CD4-positive, alpha-beta T cell (primary cell): ENCODE measurements around the gene KRTAP12-4. TPM values are rescaled to one million over a fixed set of nuclear protein-coding genes. Genes with fewer than 3 reads are reported as not detected.

Source experiments
- ATAC-seq: fragments of 200-7000 bp; cut with Tn5 transposase; one replicate; pipeline ENCODE4 v1.10.0; 2022; ENCODE audit warnings: mild to moderate bottlenecking; ENCODE audit not compliant: poor library complexity
- CTCF ChIA-PET: fragments of 350-600 bp; sonication (Branson Sonifier 250); formaldehyde crosslinking; loops from one replicate; lab custom pipeline; 2021; ENCODE audit warnings: antibody characterized with exemption, inconsistent platforms; lab: Charles Lee
- POLR2A ChIA-PET: fragments of 350-600 bp; sonication (Branson Sonifier 250); formaldehyde crosslinking; loops from one replicate; lab custom pipeline; 2021; ENCODE audit warnings: antibody characterized with exemption, inconsistent platforms; lab: Charles Lee
- DNase-seq, 14 experiments: peaks; one replicate each; pipeline ENCODE4 v3.0.0-alpha.2; 2013 to 2020; ENCODE audit warnings: mixed read lengths in 2 of 14
- H3K27ac ChIP-seq, 2 donors: one replicate each; pipeline versions ENCODE4 v1.5.1 to v1.7.0; 2013; ENCODE audit warnings: low read length in 2 of 2, low read depth in 1 of 2, mild to moderate bottlenecking in 1 of 2
- H3K27me3 ChIP-seq, 2 experiments: 1 replicate in 1 of 2; 2 replicates in 1 of 2; pipeline versions ENCODE4 v1.6.1 to v1.7.0; 2013; ENCODE audit warnings: low read length in 2 of 2, control low read depth in 1 of 2, mild to moderate bottlenecking in 1 of 2, moderate library complexity in 1 of 2; ENCODE audit not compliant: insufficient read depth in 2 of 2, control insufficient read depth in 1 of 2
- H3K36me3 ChIP-seq: one replicate; pipeline ENCODE4 v1.6.1; 2013; ENCODE audit warnings: low read length, control low read depth; ENCODE audit not compliant: insufficient read depth
- H3K4me1 ChIP-seq: one replicate; pipeline ENCODE4 v1.6.1; 2013; ENCODE audit warnings: low read length, control low read depth; ENCODE audit not compliant: insufficient read depth
- H3K4me3 ChIP-seq: one replicate; pipeline ENCODE4 v1.5.1; 2013; ENCODE audit warnings: mild to moderate bottlenecking, low read length, moderate library complexity
- H3K9me3 ChIP-seq, 2 experiments: 1 replicate in 1 of 2; 2 replicates in 1 of 2; pipeline versions ENCODE4 v1.6.1 to v1.7.0; 2013; ENCODE audit warnings: low read length in 2 of 2, mild to moderate bottlenecking in 2 of 2, control low read depth in 1 of 2, moderate library complexity in 1 of 2; ENCODE audit not compliant: control insufficient read depth in 1 of 2, insufficient read depth in 1 of 2
- H3K27ac Mint-ChIP-seq: one replicate; pipeline ENCODE4 v1.8.0; 2020; ENCODE audit warnings: mixed read lengths
- H3K27me3 Mint-ChIP-seq: one replicate; pipeline ENCODE4 v1.8.0; 2021; ENCODE audit warnings: mixed read lengths
- H3K36me3 Mint-ChIP-seq: one replicate; pipeline ENCODE4 v1.8.0; 2021; ENCODE audit warnings: low read depth, mixed read lengths
- H3K4me1 Mint-ChIP-seq: one replicate; pipeline ENCODE4 v1.8.0; 2021; ENCODE audit warnings: low read depth, mixed read lengths
- H3K4me3 Mint-ChIP-seq: one replicate; pipeline ENCODE4 v1.8.0; 2020; ENCODE audit warnings: mild to moderate bottlenecking, mixed read lengths
- H3K9me3 Mint-ChIP-seq: one replicate; pipeline ENCODE4 v1.8.0; 2020; ENCODE audit warnings: mixed read lengths
- CTCF ChIP-seq: fragments of 200-600 bp; IDR thresholded peaks from one replicate; pipeline ENCODE4 v1.8.0; 2022; ENCODE audit warnings: antibody characterized with exemption, mild to moderate bottlenecking
- intact Hi-C, 2 experiments: fragments of 100-400 bp; cut with DNase I in 1 of 2; cut with micrococcal nuclease in 1 of 2; formaldehyde crosslinking; loops; one replicate each; pipeline versions ENCODE4 v1.15.1 to v1.9.0; 2023 to 2025; cut with DNase I, micrococcal nuclease
- total RNA-seq, 174 experiments: library from RNA in 2 of 174; stranded (reverse) in 2 of 174; gene quantifications; one replicate each; pipeline ENCODE4 v1.2.3 and lab custom pipeline; 2021 to 2026

Gene KRTAP12-4
- total RNA-seq, 2 experiments from 2014 or later: not detected

- POLR2A ChIA-PET: interaction anchor here (1.8 to 2.1 kb wide), 3 partner anchors 8 to 52 kb away, joined by 7 to 40 read pairs (median 18); partner anchors contain the start of genes KRTAP12-2 and TSPEAR
These were observed 4.6 kb upstream of the KRTAP12-4 start for GRCh38 chr21:44658913-44659595.

GRCh38 chr21:44658541-44658910 is 4.1 kb upstream of the KRTAP12-4 start:
- Histone ChIP-seq H3K36me3 (no peaks in the 10 kb centered on the region), H3K4me1 (peaks cover 58% of the 10 kb centered on the region), H3K27ac (peak overlapping the region; percentile 73 to 75), H3K9me3 (peaks cover 14 to 33% of the 10 kb centered on the region in 2 experiments), H3K4me3 (no peak overlapping the region), H3K27me3 (no peaks in the 10 kb centered on the region)
- H3K4me3 Mint-ChIP-seq: peak overlapping the region; percentile 43
- ChIA-PET CTCF (interaction anchor here (0.9 kb wide), 1 partner anchor 60 kb away, joined by 3 read pairs; no protein-coding TSS in a partner anchor), POLR2A (interaction anchor here (1.2 to 2.1 kb wide), 7 partner anchors 9 to 215 kb away, joined by 4 to 40 read pairs (median 9); partner anchors contain the start of genes KRTAP12-2, PTTG1IP and TSPEAR)
- DNase-seq (peak in 1 of 14 experiments; percentile 7), ATAC-seq (no peak)
- peak overlapping the region; percentile 92 for H3K27ac Mint-ChIP-seq
- intact Hi-C loops: loop anchor here in 1 of 2 experiments (5.0 kb wide), 1 partner anchor 111 kb away; no protein-coding TSS in a partner anchor
- H3K4me1 Mint-ChIP-seq: peaks cover 57% of the 10 kb centered on the region
- H3K9me3 Mint-ChIP-seq: peaks cover 25% of the 10 kb centered on the region
- H3K36me3 Mint-ChIP-seq: peaks cover 41% of the 10 kb centered on the region
- no peak for TF ChIP-seq CTCF
- no peaks in the 10 kb centered on the region for H3K27me3 Mint-ChIP-seq

More at GRCh38 chr21:44658913-44659595, 4.6 kb upstream of the KRTAP12-4 start:
- Mint-ChIP-seq H3K36me3 (peaks cover 36% of the 10 kb centered on the region), H3K4me1 (peaks cover 52% of the 10 kb centered on the region), H3K27me3 (no peaks in the 10 kb centered on the region), H3K4me3 (peak overlapping the region; percentile 43), H3K9me3 (peaks cover 24% of the 10 kb centered on the region), H3K27ac (peak overlapping the region; percentile 92)
- intact Hi-C loops: loop anchor here in 1 of 2 experiments (5.0 kb wide), 1 partner anchor 112 kb away; no protein-coding TSS in a partner anchor
- Histone ChIP-seq H3K27ac (peak overlapping the region; percentile 73 to 75), H3K27me3 (no peaks in the 10 kb centered on the region), H3K36me3 (no peaks in the 10 kb centered on the region), H3K4me1 (peaks cover 53% of the 10 kb centered on the region), H3K9me3 (peaks cover 14 to 28% of the 10 kb centered on the region in 2 experiments), H3K4me3 (no peak overlapping the region)
- TF ChIP-seq CTCF: no peak
- DNase-seq (peak in 6 of 14 experiments; percentile 7 to 82 (median 46)), ATAC-seq (peak; percentile 14)
- CTCF ChIA-PET: no interaction called here

GRCh38 chr21:44657635-44658540 is 3.4 kb upstream of the KRTAP12-4 start, which contains the start of gene KRTAP12-3:
Gene KRTAP12-3 (plus strand): TSS chr21:44657932. CDS start chr21:44657980, 48 bp downstream.
- peaks cover 25% of the 10 kb centered on the region for H3K9me3 Mint-ChIP-seq
- H3K36me3 Mint-ChIP-seq: peaks cover 42% of the 10 kb centered on the region
- Histone ChIP-seq H3K27me3 (no peaks in the 10 kb centered on the region), H3K4me1 (peaks cover 61% of the 10 kb centered on the region), H3K36me3 (no peaks in the 10 kb centered on the region), H3K27ac (peak within 1 kb of the TSS; percentile 73 to 75), H3K9me3 (peaks cover 14 to 38% of the 10 kb centered on the region in 2 experiments), H3K4me3 (peak within 1 kb of the TSS; percentile 8)
- DNase-seq (peak; percentile 33 to 94 (median 60)), ATAC-seq (peak; percentile 66)
- ChIA-PET CTCF (interaction anchor here (0.9 kb wide), 1 partner anchor 59 kb away, joined by 3 read pairs; no protein-coding TSS in a partner anchor), POLR2A (interaction anchor here (0.6 to 2.1 kb wide), 22 partner anchors 9 to 422 kb away, joined by 3 to 40 read pairs (median 4); partner anchors contain the start of genes KRTAP12-2, PTTG1IP and TSPEAR)
- no peak for TF ChIP-seq CTCF
- peak within 1 kb of the TSS; percentile 92 for H3K27ac Mint-ChIP-seq
- H3K4me3 Mint-ChIP-seq: peak within 1 kb of the TSS; percentile 43
- no peaks in the 10 kb centered on the region for H3K27me3 Mint-ChIP-seq
- H3K4me1 Mint-ChIP-seq: peaks cover 61% of the 10 kb centered on the region
- intact Hi-C loops: loop anchor here in 1 of 2 experiments (2.0 to 5.0 kb wide), 3 partner anchors 35 to 111 kb away; no protein-coding TSS in a partner anchor
